ENCODE data around the gene CABLES1.

Gene CABLES1

DNA sequence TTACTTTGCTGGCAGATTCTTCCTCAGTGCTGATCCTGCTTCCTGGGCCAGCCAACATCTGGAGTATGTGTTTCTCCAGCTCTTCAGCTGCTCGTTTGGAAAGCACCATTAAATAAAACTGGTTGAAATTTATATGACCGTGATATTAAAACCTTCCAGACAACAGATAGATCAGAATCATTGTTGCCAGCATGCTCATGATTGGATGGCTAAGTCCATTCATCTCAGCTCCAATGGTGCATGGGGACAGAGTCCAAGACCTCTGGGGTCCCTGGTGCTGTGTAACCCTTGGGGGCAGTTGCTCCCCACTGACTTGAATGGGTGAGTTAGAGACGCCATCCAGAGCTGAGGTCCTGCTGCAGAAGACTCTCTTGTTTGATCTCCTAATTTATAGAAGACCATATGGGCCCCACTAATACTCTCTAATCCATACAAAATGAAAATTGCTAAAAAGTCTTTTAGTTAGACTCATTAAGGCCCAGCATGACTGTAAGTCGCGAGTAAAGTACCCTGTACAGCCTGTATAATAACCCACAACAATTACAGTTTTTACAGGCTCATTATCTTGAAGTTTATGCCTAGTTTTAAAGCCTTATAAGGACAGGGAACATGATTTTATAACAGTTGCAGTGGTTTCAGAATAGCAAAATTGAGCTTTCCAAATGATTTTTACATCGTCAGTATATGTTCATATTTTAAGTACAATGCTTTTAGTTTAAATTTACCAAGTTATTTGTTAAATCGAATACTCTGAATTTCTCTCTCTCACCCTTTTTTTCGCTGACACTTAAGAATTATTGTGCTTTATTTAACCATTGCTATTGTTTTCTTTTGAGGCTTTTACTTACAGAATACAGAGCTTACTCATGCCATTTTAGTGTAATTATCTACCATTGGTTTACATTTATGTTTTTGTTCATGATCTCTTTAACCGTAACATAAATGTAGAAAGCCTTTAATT, 60.0 kb downstream of the CABLES1 start:
- DNase-seq, result no peak

DNA sequence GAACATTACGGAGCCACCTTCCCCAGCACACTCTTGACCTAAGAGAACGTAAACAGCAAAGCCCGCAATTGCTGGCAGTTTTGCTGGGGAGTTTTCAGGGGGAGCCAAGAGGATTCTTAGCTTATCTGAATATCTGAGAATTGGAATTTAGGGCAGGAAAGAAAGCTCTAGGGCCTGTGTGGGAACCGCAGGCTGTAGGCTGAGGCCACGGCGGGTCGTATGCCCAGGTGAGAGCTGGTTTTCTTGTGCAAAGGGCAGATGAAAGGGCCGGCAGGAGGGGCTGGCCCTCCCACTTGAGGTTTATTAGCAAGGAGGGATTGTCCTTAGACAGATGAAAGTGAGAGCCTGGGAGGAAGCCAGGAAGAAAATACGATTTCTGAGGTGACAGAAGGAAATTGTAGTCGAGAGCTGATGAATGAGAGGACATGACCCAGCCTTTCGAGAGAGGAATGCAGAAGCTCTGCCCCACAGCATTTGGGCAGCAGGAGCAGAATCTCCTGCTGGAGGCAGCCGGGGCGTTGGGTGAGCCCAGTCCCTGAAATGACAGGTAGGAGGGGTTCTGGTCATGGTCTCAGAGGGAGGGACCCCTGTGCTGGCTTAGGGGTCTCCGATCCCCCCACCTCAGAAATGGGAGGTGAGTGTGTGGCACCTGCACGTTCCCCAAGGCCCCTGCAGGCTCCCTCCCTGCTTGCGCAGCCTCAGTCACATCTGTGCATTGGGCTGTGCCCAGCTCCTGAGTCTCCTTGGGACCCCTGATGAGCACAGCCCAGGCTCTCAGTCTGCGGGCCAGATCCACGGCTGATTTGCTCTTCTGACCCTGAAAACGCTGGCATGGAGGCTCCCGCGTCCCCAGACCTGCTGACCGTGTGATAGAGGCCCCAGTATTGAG, 61.1 kb downstream of the CABLES1 start:
- DNase-seq, result no peak

DNA sequence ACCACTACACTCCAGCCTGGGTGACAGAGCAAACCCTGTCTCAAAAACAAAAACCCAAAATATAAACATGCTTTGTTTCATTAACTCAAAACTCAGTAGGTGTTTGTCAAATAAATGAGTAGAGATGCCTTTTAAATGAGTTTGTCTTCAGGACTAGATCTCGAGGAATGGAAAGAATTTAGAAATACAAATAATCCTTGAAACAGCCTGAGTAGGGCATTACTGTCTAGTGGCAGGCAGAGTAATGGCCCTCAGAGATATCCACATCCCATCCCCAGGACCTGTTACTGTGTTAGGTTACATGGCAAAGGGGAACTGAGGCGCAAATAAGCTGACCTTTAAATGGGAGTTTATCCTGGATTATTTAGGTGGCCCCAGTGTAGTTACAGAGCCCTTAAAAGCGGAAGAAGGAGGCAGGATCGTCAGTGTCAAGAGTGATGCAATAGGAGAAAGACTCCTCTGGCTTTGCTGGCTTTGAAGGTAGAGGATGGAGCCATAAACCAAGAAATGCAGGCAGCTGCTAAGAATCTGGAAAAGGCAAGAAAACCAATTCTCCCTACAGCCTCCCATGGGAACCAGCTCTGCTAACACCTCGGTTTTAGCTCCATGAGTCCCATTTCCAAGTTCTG, 63.0 kb downstream of the CABLES1 start:
- no peak for DNase-seq

DNA sequence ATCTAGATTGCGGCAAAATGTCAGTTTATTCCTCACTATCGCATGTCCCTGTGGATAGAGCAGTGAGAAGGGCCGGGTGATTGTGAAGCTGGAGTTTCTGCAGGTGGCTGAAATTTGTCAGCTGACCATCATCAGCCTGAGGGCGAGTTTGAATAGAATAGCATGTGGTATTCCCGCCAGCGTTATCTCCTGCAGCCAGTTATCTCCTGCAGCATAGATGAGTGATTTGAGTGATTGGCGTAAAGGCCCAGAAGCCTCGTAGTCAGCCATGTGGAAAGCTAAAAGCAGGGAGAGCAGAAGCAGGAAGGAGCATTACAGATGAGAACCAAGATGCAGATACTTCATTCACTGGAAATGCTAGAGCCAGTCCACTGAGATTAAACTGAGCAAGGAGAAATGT, 65.5 kb downstream of the CABLES1 start:
- DNase-seq, result peak; percentile 9 to 26

DNA sequence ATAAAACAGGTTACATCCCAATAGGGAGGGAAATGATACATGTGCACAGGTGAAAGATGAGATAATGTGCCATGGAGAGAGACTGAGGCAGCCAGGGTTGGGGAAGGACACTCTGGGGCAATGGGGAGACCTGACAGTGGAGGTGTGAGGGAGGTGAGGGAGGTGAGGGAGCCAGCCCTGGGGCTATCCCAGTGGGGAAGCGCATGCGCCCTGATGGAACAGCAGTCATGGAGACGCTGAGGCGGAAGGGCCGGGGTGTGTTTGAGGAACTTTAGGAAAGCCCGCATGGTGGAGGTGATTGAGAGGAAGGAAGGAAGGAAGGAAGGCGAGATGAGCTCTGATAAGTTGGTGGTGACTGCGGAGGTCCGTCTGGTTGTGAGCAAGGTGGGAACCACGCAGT, 66.5 kb downstream of the CABLES1 start:
- no peak for DNase-seq

DNA sequence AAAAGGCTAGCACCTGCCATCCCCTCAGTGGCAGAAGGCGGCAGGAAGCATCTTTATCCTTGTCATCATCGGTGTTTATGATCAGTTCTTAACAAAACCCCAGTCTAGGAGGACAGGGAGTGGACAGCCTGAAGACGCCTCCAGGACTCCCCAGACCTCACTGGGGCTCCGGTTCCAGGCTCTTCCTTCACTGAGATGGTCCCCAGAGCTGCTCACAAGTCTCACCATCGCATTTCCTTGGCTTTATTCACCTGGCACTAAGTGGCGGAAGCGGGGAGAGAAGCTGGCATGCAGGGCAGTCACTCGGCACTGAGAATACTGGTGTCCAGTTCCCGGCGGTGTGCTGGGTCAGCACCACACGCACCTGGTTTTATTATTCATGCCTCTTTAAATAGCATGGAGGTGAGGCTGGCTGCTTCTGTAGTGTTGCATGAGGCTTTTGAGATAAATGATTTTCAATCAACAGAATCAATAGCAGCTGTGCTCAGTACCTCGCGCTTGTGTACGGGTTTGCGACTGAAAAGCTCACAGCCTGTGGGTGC, 68.7 kb downstream of the CABLES1 start:
- DNase-seq, result no peak

DNA sequence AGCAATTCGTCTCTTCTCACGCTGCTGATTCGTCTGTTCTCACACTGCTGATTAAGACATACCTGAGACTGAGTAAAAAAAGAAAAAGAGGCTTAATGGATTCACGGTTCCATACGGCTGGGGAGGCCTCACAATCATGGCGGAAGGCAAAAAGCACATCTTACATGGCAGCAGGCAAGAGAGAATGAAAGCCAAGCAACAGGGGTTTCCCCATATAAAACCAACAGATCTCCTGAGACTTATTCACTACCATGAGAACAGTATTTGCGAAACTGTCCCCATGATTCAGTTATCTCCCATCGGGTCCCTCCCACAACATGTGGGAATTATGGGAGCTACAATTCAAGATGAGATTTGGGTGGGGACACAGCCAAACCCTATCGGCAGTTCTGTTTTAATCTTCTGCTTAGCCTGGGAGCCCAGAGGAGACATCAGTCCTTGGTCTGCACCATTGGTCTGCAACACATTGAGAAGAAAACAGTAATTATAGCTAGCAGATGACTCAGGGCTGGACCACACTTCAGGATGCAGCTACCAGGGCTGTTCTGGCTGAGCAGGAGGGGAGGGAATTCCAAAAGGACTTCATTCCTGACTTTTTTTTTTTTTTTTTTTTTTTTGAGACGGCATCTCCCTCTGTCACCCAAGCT, 69.4 kb downstream of the CABLES1 start:
- no peak for DNase-seq

DNA sequence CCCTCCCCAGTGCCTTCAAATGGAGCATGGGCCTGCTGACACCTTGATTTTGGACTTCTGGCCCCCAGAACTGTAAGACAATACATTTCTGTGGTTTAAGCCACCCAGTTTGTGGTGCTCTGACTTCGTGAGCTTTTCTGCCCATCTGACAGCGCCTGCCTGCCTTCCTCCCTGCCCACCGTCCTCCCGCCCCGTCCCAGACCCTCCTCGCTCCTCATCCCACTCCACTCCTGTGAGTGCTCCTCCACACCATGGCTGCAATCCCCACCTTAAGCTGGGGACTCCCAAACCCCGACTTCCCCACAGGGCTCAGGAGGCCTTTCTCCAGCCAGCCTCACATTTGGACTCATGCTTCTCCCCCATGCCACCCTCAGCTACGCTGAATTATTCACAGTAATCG, 70.7 kb downstream of the CABLES1 start:
- no peak for DNase-seq

DNA sequence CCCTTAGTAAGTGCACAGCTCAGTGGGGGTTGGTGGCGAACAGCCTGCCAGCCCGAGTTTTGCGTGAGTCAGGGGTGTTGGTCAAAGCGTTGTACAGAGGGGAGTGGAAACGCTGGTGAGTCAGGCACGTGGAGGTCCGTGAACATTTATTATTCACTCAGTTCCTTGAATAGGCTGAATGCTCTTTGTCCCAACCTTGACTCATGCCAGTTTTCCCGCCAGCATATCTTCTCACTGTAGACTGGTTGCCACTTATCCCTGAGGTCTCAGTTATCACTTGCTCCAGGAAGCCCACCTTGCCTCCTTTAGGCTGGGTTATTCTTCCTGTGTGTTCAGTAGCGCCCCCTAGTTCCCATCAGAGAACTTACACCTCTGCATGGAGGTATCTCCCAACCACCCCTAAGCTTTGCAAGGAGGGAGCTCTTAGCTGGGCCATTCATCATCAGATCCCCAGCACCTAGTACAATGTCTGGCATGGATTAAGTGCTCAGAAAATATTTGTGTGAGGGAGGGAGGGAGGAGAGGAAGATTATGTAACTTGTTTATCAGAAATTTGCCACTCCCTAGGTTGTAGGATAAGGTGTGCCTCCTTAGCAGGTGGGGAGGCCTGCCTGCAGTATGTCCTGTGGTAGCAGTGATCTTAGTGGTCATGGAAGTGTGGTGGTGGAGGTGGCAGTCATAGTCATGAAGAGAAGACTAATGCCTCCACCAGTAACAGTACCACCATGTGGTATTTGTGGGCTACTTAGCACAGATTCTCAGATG, 72.1 kb downstream of the CABLES1 start:
- no peak for DNase-seq

DNA sequence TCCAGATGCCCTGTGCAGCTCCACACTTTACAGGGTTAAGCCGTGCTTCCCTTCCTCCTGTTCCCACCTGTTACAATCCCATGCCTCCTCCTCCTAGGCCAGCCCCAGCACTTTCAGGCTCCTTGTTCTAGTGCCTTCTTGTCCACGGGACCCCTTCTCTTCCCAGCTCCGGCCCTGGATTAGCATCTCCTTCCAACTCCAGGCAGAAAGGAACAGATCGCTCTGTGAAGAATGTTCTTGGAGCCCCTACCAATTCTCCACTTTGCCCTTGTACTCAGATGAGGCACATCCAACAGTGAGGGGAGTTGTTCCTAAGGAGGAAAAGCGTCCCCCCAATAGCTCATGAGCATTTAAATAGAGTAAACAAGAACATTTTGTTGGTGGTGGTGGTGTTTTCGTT, 72.7 kb downstream of the CABLES1 start:
- DNase-seq, result no peak

DNA sequence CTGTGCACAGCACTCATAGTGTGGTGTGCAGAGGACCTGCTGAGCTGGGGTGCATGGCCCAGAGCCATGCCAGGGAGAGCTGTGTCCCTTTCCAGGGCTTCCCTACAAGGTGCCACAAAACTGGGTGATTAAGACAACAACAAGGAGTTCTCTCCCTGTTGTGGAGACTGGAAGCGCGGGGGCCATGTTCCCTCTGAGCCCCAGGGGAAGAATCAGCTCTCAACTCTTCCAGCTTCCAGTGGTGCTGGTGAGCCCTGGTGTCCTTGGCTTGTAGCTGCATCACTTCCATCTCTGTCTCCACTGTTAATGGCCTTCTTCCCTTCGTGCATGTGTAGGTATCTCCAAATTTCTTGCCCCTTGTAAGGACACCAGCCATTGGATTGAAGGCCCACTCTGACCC, 73.3 kb downstream of the CABLES1 start:
- no peak for DNase-seq

DNA sequence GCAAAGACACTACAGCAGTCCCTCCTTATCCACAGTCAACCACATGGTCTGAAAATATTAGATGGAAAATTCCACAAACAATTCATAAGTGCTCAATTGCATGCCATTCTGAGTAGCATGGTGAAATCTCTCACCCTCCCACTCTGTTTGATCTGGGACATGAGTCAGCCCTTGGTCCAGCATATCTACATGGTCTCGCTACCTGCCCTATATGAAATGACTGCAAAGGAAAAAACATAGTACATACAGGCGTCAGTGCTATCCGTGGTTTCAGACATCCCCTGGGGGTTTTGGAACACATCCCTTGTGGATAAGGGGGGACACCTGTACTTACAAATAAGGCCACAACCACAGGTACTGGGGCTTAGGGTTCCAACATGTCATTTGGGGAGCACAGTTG, 73.7 kb downstream of the CABLES1 start:
- no peak for DNase-seq

DNA sequence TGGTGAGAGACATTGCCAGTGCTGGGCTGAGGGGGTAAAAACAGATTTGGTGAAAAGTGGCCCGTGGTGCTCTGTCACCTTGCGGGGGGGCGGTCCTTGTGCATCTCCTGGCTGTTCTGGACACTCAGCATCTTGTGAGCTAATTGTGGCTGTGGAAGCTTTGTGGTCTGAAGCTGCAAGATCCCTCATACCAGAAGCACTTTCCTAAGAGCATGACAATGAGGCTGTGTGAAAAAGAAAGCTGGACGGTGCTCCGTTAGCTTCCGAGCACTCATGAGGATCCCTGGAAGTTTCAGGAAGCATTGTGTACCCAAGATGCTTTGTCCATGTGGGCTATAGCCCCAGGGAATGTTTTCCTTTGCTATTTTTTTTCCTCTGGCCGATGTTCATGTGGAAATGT, 74.5 kb downstream of the CABLES1 start:
- no peak for DNase-seq

DNA sequence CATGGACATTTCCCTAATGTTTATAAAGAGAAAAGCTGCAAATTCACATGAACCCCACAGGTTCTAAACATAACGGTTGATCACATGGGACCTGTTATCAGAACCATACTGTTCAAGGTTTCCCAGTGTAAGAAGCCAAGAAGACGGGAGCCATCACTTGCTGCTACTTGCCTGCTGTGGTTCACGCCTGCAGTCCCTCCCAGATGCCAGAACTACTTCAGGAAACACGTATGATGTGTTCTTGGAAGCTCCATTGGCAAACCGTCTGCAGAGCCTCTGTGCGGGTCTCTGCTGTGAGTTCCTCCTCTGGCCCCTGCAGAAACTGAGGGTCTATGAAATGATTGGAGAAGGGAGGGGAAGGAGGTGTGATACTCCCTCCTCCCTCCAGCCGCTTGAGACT, 75.2 kb downstream of the CABLES1 start:
- no peak for DNase-seq

DNA sequence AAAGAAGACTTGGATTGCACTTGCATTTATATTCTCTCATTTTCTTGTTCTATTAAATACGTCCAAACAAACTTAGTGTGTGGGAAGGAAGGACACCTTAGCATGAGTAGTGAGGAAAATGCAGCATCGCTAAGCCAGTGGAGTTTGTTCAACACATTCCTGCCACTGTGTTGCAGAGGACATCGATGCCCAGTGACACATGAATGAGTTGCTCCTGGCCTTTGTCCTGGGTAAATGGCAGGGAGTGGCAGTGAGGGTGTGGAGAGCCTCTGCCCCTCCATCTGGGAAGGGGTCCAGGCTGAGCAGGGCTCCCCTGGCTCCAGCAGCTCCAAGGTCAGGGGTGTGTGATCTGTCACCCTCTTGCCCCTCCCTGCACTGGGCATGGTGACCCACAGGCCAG, 75.9 kb downstream of the CABLES1 start:
- DNase-seq, result no peak

DNA sequence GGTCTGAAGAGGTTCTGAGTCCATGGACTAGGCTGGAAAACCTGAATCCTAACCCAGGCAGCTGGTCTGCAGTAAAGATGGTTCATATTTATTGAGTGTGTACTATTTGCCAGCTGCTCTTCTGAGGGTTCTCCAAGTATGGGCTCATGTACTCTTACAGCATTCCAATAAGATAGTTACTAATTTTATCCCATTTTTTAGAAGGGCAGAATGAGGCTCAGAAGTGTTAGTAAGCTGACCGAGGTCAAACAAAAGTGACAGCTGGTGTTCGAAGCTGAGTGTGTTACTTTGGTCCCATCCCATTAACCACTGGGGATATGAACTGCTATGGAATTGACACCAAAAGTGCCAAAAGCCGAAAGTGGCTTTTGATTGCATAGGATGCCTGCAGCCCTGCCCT, 76.9 kb downstream of the CABLES1 start:
- DNase-seq, result no peak

DNA sequence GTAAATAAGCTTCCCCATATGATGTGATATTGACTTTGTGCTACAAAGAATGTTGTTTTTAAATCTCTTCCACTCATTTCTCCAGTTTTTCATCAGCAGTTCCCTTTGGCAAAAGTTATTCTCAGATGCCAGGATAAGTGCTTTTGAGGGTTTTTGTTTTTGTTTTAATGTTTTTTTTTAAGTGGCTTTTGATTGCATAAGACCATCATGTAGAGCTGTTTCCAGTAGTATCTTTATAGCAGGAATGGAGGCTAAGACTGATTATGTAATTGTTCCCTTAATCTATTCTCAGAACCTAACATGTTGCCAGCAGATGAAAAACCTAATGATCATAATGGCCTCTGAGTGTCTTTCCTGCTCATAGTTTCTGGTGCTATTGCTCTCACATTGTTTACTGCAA, 77.9 kb downstream of the CABLES1 start:
- DNase-seq, result no peak

DNA sequence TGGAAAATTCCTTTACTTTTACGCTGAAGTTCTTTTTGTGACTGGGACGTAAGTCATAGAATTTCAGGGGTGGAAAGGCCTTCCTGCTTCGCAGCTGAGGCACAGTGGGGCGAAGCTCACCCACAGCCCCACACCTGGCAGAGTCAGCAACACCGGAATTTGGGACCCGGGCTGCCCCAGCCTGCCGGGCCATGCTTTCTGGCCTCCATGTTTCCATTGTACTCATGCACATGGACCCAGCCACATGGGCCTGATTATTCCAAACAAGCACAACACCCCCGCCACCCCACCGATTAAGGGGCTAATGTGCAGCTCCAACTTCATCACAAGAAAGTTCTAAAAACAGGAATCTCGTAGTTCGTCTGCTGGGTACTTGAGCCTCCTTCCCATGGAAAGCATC, 82.5 kb downstream of the CABLES1 start:
- DNase-seq, result no peak

DNA sequence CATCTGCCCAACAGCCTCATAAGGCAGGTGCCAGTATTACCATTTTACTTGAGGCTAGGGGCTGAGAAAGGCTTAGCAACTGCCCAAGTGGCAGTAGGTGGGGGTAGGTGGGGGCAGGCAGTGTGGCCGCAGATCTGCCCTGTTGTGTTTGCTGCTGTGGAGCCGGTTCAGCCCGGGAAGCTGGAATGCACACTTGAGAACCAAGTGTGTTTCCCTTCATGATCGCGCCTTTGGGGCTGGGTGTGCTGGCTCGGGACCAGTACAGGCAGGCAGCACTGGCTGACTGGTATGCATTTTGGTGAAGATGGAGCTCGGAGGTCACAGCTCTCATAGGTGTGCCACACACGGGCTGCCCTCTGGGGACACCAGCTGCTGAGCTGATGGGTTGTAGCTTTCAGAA, 85.1 kb downstream of the CABLES1 start:
- no peak for DNase-seq

DNA sequence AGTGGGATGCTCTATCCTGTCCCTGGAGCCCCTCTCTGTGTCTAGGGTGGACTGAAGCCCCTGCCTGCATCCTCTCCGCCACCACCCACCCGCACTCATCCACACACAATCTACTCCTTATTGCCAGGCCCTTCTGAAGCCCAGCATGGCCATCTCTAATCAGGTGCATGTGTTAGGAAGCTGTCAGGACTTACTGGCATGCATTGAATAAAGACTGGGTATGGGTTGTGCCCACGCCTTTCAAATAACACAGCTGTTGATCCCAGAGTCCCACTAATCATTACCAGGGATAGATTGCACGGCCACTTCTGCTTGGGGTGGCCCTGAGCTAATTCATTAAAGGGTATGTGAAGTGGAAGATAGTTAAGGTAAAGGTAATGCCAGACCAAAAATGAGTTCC, 88.4 kb downstream of the CABLES1 start:
- no peak for DNase-seq

DNA sequence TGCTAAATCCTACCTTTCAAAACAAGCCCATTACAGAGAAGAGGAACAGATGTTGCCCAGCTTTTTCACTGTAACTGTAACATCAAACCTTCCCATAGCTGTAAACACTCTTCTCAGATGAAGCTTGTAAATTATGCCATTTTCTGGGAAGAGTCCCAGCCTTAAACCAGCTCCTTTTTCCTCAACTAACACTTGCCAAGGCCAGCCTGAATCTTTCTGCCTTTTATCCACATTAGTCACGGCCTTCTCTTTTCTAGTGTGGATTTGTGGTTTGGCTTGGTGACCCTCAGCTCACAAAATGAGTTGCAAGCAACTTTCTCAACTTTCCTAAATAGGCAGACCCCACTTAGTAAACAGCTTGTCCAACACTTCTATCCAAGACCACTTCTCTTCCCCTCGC, 90.2 kb downstream of the CABLES1 start:
- no peak for DNase-seq

DNA sequence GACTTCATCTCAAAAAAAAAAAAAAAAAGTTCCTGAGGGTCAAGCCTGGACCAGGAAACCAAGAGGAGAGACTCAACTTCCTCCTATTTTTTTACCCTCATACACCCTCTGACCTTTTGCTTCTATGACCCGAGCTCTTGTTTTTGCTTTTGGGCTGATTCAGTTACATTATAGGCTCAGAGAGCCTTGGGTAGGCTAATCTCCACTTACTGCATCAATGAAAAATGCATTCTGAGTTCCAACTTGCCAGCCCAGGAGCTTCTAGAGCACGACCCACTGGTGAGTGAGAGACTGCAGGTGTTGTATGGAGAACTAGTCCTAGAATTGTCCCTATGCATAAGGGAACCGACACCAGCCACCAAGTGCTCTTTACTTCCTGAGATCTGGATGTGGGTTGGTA, 91.1 kb downstream of the CABLES1 start:
- DNase-seq, result no peak

Measured in NCI-H2081 (cell line).